HCEC 1CT (cell line): ENCODE data around the gene ABHD16A.
A peak's percentile ranks its signal among the peaks of the same experiment; 100 is the strongest.

Source experiments
- DNase-seq: peaks from one replicate; pipeline ENCODE4 v3.0.0-alpha.2; 2017

The ABHD16A gene

DNA sequence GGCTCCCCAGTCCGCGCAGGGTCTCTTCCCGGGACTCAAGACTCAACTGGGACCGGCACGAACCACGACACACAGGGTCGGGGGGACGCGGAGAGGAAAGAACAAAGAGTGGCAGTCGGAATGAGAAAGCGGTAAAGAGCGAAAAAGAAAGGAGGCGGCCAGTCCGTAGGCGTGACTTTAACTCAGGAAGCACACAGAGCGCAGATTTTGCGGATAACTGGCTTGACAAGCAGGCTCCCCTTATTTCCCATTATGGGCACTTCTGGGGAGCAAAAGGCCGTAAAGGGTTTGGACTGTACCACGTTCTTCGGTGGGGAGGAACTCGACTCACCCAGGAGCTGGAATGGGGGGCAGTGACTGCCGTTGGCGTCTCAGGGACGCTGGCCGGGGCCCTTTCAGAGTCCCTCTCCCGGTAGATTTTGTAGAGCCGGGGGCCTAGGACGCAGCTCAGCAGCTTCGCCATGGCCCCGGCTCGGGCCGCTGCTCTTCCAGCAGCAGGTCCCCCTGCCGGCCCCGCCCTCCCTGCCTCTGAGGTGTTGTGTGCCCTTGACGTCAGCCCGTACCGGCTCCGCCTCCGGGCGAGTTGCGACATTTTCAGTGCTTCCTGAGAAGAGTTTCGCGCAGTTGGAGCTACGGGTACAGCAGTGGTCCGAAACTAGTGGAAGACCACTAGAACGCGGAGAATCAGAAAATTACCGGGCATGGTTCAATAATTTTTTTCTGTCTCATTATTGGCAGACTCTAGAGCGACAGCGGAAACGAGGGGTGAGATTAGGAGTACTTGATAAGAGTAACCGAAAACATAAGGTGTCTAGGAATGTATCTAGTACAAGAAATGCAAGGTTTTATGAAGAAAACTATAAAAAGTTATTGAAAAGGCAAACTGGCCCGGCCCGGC is at the start of gene ABHD16A:
TSS of gene ABHD16A (minus strand) at position 506 of the 898 bp plus-strand sequence. CDS start at position 463, 43 bp downstream.
- peak; percentile 98 for DNase-seq

DNA sequence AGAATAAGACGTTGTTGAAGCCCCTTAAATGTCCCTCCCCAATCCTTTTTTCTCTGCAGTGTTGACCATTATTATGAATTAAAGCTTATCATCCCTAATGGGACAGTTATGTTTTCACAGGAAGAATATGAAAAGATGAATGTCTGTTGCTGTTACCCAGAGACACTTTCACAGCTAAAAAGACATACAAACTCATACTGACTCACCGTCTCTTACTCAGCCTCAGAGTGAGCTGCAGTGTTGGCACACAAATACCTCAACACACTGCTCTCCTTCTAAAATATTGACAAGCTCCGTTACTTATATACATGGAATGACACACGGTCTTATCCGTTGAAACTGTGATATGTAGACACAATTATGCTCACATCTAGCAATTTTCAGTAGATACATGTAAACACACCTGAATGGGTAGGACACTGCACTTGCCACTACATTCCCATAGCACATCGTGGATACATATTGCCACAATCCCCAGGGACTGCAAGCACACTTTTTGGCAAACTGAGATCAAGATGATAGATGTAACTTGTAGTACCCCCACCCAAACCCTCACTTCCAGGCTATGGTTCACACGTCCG is 49.7 kb upstream of the ABHD16A start:
- peak; percentile 88 for DNase-seq

DNA sequence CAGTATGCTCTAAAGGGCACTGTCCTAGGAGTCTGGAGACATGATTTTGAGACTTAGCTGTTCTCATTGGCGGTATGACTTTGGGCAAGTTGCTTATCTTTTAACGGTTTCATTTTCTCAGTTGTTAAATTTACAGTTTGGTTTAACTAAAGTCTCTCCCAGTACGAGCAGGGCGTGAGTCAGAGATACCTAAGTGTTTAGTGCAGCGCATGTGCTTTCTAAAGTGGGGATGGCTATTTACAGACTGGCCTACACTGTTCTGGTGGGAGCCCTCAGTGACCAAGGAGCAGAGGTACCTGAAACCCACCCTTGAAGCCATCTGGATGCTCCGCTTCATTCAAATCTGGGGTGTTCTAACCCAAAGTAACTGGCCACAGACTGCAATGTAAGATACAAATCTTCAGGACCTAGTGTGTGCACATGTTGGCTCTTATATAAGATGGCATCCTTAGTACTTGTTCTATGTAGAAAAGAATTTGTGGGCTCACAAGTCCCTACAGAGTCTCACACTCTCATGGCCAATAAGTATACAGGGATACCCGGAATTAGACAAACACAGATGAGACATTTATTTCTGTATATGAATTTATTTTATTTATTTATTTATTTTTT is 47.4 kb upstream of the ABHD16A start:
- peak; percentile 76 for DNase-seq

DNA sequence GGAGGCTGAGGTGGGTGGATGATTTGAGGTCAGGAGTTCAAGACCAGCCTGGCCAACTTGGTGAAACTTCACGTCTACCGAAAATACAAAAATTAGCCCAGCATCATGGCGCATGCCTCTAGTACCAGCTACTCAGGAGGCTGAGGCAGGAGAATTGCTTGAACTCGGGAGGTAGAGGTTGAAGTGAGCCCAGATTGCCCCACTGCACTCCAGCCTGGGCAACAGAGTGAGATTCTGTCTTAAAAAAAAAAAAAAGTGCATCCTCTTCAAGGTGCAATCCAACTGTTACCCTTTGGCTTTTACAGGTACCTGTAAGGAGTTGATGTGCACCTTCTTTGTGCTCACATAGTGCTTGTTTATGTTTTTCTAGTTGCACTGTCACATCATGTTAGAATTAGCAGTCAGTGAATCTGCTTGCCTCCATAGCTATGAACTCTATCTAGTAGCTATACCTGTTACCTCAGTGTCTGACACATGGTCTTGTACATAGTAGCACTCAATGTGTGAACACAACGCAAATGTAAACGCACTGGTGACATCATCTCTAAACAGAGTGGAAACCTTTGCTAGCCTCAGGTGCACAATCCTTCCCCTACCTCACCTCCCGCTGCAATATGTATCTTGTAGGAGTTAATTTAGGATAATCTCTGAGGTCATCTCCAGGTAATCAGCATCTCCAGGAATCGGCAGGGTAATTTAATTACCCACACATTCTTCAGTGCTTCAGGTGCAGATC is 46.3 kb upstream of the ABHD16A start:
- no peak for DNase-seq

DNA sequence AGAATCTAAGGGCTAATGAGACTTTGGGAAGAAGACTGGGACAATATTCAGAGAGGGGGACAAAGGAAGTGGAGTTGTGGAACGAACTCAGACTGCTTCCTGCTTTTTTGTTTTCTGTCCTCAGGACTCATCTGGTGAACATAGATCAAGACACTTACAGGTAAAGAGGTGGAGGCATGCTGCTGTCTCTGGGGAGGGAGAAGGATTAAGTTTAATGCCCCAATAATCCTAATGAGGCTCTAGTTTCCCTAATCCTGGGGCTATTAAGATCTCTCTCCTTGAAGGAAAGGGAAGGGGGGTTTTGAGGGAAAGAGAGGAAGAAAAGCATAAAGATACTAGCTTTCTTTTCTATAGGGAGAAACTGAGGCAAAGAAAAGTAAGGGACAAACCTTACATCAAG is 41.3 kb upstream of the ABHD16A start:
- no peak for DNase-seq

DNA sequence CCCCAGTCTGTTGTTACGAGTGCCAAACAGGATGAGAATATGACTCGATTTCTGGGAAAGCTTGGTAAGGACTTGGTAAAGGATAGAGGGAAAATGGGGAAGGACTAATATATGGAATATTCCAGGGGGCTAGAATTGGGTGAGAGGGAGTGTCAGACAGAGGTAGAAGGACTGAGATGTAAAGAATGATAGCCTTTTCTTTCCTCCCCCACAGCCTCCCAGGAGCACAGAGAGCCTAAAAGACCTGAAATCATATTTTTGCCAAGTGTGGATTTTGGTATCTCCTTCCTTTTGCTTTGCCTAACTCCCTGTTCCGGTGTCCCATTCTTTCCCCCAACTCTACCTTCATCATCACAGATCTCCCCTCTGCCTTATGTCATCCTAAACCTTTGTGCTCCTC is 39.8 kb upstream of the ABHD16A start:
- DNase-seq = no peak

DNA sequence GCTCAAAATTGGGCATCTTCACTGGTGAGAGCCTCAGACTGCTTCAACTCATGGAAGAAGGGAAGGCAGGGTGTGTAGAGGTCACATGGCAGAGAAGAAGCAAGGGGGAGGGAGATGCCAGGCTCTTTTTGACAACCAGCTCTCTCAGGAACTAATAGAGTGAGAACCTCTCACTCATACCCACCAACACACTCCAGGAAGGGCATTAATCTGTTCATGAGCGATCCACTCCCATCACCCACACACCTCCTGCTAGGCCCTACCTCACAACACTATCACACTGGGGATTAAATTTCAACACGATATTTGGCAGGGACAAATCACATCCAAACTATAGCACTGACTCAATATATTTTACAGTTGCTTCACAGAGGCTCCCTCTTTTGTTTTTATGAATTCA is 38.7 kb upstream of the ABHD16A start:
- DNase-seq = no peak

DNA sequence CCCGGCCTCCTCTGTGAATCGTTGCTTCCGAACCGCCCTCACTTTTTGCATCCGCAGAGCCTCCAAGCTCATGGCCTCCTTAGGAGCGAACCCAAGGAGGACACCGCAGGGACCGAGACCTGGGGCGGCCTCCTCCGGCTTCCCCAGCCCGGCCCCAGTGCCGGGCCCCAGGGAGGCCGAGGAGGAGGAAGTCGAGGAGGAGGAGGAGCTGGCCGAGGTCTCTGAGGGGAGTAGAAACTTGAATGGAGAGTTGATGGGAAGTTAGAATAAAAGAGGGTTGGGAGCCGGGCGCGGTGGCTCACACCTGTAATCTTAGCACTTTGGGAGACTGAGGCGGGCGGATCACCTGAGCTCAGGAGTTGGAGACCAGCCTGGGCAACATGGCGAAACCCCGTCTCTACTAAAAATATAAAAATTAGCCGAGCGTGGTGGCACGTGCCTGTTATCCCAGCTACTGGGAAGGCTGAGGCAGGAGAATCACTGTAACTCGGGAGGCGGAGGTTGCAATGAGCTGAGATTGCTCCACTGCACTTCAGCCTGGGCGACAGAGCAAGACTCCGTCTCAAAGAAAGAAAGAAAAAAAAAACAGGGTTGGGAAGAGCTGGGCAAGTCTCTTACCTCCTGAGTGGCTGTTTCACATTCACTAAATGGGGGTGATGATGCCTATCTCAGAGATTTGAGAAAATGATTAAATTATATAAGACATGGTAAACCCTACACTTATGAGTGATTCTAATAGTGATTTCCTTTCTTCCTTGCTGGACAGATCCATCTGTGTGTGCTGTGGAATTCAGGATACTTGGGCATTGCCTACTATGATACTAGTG is 37.5 kb upstream of the ABHD16A start:
- DNase-seq = no peak

DNA sequence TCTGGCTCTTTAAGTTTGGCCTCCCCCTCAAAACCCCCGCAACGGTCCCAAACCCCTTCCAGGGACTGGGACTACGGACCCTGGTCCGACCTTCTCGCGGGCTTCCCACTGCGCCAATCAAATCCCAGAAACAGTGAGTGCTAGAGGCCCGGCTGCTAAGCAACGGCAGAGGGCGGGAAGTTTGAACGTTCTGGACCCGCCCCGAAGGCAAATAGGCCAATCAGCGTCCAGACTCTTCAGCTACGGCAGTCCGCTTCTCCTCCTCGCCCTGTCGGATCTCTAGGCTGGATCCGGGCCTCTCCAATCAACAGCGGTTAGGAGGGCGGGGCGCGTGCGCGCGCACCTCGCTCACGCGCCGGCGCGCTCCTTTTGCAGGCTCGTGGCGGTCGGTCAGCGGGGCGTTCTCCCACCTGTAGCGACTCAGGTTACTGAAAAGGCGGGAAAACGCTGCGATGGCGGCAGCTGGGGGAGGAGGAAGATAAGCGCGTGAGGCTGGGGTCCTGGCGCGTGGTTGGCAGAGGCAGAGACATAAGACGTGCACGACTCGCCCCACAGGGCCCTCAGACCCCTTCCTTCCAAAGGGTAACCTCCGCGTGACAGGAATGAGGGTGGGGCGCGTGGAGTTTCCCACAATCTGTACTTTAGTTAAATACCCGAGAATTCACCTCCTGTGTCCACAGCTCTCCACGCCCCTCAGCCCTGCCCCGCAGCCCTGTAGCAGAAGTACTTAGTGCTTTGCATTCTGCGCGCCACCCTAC is 36.7 kb upstream of the ABHD16A start, which contains the start of gene MSH5:
TSS of gene MSH5 (plus strand) at position 367 of the 758 bp plus-strand sequence. CDS start 462 bp downstream, outside the sequence.
- DNase-seq = peak; percentile 99

DNA sequence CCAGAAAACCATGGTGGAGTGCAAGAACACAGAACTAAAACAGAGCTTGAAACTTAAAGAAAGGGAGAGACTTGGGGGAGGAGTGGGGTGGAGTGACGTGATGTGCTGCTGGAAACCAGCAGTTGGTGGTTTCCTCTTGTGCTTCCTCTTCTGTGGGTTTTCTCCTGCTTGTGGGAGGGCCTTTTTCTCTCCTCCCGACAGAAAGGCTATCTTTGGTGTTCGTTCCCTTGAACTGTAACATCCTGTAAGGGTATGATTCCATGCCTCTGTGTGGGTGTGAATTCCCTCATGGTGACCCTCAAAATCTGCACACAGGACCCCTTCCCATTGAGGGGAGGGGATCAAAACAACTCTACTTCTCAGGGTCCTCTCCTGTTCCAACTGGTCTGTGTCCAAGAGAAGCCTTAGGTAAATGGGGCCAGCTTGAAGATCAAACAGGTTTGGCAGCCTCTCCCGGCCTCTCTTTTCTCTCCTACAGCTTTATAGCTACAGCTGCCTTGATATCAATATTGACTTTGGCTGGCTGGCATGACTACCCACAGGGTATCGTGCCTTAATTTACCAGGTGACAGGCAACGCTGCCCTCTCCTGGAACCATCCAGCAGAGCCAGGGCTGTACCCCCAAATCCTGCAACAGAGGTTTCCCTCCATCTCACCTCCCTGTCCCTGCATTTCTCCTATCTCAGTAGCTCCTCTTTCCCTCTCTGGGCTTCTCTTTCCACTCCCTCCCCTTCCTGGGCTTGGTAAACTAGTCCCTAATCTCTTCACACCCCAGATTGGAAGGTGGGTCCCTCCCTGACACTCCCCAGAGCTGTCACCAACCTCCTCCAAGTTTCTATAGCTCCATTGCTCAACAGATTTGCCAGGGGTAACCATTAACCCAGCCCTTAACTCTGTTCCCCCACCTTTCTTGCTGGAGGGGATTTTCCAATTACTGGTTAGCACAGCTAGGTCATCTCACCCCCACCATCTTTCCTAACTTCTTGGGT is 35.2 kb upstream of the ABHD16A start:
- DNase-seq = peak; percentile 85

DNA sequence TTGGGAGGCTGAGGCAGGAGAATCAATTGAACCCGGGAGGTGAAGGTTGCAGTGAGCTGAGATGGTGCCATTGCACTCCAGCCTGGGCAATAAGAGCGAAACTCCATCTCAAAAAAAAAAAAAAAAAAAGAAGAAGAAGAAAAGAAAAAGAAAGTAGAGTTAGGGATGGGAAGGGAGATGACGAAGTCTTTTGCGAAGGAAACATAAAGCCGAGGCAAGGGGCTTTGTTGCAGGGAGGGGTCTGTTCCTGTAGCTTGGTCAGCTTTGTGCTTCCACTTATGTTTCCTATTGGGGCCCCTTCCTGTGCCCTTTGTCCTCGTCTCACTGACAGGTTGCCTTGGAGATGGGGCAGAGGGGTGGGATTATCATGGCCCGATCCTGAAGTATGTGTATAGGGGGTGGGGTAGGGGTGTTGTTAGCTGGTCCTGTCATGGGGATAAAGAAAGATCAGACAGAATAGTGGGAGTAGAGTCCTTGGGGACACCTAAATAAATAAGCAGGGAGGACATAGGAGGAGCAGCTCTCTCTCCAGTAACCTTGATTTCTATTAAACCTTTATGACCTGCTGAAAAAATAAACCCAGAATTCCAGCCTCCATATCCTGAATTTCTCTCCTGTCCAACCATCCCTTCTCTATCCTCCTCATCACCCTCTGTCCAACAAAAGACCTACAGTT is 34.3 kb upstream of the ABHD16A start:
- DNase-seq = no peak

DNA sequence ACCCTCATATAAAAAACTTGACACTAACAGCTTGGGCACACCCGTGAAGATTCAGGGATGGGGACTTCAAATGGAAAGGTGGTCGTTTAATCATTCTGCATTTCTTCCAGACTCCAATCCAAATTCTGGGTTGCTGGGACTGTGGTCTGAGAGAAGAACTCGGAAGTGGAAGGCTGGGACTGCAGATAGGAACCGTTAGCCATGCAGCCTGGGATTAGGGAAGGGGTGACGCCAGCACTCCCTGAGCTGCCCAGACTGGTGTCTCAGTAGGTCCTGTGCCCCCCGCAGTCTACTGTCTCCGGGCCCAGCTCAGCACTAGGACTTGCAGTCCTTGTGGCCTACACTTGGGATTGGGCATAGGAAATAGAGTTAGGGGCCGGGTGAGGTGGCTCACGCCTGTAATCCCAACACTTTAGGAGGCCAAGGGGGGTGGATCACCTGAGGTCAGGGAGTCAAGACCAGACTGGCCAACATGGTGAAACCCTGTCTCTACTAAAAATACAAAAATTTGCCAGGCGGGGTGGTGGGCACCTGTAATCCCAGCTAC is 33.7 kb upstream of the ABHD16A start:
- no peak for DNase-seq

DNA sequence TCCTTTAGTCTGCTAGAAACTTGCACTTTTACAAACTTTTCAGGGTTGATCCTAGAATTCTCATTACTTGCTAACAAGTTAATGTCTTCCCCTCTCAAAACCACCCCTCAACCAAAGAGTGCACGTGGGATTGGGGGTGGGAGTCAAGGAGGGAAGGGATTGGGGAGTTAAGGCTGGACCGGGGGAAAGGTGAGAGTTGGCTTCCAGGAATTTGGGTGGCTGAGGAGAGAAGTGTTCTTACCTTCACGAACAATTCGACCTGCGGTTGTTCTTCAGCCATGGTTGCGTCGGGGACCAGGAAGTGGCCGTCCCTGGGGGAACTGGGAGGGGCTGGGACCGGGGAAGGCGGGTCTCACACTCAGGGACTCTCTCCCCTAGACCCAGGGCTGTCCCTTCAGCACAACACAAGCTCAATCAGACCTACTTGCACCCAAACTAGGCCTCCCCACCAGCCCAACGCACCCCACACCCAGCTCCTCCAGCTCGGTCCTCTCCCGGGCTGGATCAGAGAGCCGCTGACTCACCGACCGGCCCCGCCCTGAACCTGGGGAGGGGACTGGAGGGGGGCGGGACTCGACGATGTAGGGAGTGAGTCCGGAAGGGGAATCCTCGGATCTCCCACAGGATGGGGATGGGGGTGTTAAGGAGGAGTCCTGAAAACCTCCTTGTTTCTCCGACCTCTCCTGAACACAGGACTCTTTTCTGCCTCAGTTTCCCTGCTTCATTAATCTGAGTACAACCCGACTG is 33.1 kb upstream of the ABHD16A start, which contains the start of gene CLIC1:
TSS of gene CLIC1 (minus strand) at position 510 of the 747 bp plus-strand sequence. CDS start at position 280, 230 bp downstream.
- peak; percentile 83 for DNase-seq

DNA sequence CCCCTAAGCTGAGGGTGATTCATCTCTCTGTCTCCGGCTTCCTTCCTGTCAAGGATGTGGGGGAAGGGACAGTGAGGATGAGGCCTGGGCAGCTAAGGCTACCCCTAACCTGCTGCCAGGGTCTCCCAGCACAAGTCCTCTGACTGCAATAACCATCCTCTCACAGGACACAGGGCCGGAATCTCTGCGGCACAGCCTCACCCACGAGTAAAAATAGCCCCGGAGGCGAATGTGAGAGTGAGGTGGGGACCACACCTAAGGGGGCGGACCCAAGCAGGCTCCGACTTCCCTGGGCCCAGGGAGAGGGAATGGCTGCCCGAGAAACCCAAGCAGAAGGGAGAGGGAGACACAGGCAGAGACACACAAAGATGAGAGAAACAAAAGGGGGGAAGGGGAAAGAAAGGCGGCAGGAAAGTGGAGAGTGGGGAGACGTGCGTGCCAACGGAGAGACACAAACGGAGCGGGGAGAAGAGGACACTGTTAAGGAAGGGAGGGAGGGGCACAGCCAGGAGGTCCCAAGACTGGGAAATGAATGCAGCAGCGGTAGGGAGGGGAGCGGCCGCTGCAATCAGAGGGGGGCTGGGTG is 31.8 kb upstream of the ABHD16A start:
- peak; percentile 75 for DNase-seq

DNA sequence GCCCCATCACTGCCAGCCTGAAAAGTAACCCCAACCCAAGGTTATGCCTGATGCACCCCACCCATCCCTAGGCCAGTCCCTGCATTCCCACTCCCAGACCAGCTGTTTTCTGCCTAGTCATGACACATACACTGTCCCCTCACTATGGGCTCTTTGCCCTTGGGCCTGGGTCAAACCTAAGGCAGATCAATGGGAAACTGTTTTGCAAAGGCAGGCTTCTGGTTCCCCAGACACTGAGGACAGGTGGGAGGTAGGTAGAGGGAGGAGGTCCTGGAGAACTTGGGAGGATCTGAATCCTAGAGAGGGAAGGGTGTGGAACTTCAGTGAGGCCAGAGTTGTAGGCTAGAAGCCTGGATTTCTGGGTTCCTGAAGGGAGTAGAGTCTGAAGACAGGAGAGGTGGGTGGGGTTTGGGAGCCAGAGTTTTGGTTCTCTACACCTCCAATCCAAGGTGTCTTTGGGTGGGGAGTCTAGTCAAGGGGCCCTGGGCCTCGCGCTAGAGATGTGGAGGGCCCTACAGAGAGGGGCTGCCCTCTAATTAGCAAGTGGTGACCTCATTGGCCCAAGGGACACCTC is 31.2 kb upstream of the ABHD16A start:
- no peak for DNase-seq

DNA sequence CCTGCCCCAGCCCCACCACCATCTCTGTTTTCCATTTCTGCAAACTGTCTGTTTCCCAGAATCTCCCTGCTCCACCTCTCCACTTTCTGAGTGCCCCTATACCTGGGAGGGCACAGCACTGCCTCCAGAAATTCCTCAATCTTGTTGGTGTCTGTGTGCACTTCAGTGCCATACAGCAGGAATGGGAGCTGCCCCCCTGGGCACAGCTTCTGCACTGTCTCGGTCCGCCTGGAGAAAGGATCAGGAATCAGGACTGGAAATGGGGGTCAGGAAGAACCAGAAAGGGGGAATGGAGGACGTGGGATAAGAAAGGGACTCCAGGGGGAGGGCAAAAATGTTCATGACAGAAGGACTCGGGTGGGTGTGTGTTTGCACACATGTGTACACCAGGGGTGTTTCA is 30.6 kb upstream of the ABHD16A start:
- DNase-seq = no peak

DNA sequence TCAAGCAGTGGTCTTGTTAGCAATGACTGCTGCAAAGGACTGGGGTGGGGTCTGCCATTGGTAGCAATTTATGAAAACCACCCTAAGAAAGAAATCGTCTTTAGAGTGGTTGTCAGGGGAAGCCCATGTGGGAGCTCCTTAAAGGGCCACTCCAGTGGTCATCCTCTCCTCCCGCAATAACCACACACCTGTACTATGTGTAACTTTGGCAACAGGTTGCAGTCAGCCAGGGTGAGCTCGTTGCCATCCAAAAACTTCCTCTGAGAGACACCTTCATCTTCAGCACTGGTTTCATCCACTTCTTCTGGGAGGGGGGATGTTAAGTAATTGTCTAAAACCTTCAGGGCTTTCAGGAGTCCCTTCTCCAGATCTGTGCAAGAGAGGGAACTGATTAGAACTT is 28.9 kb upstream of the ABHD16A start:
- DNase-seq = no peak
